AG04449 (cell line): Measurements from ENCODE around the gene ERFE.

ENCODE experiments used
- CTCF ChIA-PET: fragments of 350-600 bp; formaldehyde crosslinking; extraction: SDS; loops from one replicate; lab custom pipeline; 2021; ENCODE audit warnings: antibody characterized with exemption; lab: Yijun Ruan, JAX
- POLR2A ChIA-PET: fragments of 400-600, 350-600 bp; formaldehyde crosslinking; extraction: SDS; loops from one replicate; lab custom pipeline; 2020; ENCODE audit warnings: antibody characterized with exemption, inconsistent platforms; lab: Yijun Ruan, JAX
- DNase-seq: peaks from one replicate; pipeline ENCODE4 v3.0.0-alpha.2; 2010; ENCODE audit warnings: low read depth, low spot score
- H3K4me3 ChIP-seq: 2 replicates; pipeline ENCODE4 v1.5.1; 2011; ENCODE audit warnings: low read depth, mild to moderate bottlenecking, control low read depth, low read length
- TF ChIP-seq, protein P1 (sequence below): IDR thresholded peaks from one replicate; pipeline ENCODE4 v1.5.1; 2011; ENCODE audit warnings: mild to moderate bottlenecking, moderate library complexity, low read length, control low read depth, inconsistent platforms; ENCODE audit not compliant: insufficient read depth; ENCODE audit errors: missing control alignments

The ERFE gene

DNA sequence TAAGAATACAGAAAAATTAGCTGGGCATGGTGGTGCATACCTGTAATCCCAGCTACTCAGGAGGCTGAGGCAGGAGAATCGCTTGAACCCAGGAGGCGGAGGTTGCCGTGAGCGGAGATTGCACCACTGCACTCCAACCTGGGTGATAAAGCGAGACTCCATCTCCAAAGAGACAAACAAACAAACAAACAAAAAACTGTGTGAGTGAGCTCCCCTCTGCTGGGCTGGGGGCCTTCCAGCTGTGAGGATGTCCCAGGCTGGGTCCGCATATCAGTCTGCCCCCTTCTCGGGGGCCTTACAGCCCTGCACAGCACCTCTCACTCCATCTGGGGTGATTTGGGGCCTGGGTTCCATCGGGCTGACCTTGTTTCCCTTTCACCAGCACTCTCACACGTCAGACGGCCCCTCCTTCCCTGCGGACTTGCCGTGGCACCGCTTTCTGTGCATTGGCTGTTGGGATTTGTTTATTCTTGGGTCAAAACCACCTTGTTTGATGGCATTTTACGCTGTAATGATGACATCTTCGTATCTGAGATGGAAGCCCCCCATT lies 23.1 kb upstream of the ERFE start:
- no peak for DNase-seq
- ChIA-PET POLR2A (no interaction called here), CTCF (interaction anchor here (0.8 kb wide), 1 partner anchor 125 kb away, joined by 3 read pairs; no protein-coding TSS in a partner anchor)
- TF ChIP-seq, protein P1, sequence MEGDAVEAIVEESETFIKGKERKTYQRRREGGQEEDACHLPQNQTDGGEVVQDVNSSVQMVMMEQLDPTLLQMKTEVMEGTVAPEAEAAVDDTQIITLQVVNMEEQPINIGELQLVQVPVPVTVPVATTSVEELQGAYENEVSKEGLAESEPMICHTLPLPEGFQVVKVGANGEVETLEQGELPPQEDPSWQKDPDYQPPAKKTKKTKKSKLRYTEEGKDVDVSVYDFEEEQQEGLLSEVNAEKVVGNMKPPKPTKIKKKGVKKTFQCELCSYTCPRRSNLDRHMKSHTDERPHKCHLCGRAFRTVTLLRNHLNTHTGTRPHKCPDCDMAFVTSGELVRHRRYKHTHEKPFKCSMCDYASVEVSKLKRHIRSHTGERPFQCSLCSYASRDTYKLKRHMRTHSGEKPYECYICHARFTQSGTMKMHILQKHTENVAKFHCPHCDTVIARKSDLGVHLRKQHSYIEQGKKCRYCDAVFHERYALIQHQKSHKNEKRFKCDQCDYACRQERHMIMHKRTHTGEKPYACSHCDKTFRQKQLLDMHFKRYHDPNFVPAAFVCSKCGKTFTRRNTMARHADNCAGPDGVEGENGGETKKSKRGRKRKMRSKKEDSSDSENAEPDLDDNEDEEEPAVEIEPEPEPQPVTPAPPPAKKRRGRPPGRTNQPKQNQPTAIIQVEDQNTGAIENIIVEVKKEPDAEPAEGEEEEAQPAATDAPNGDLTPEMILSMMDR = no peak
- no peak overlapping the region for H3K4me3 ChIP-seq

DNA sequence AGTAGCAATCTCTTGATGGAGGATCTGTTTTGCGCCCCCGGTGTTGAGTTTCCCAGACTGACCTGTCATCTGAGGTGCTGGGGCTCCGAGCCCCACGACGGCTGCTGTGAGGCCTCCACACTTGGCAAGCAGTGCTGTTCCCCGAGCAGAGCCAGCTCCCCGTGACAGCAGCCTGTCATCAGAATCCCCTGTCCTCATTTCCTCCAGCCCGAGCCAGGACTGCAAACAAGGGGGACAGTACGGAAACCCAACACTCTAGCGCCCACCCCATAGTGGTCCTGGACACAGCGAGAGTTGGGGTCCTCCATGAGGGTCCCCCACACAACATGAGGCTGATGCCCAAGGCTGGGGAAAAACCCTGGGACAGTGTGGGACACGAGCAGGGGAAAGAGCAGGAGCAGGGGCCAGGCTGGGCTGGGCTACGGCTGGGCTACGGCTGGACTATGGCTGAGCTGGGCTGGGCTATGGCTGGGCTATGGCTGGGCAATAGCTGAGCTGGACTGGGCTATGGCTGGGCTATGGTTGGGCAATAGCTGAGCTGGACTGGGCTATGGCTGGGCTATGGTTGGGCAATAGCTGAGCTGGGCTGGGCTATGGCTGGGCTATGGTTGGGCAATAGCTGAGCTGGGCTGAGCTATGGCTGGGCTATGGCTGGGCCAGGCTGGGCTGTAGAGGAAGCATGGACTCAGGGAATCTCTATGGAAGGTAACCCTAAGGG lies 21.8 kb upstream of the ERFE start:
- H3K4me3 ChIP-seq = no peak overlapping the region
- DNase-seq = no peak
- CTCF ChIA-PET = interaction anchor here (1.2 to 2.2 kb wide), 5 partner anchors 9 to 126 kb away, joined by 3 to 13 read pairs (median 4); no protein-coding TSS in a partner anchor
- TF ChIP-seq, protein P1 = no peak
- POLR2A ChIA-PET = interaction anchor here (0.6 kb wide), 1 partner anchor 17 kb away, joined by 3 read pairs; no protein-coding TSS in a partner anchor

DNA sequence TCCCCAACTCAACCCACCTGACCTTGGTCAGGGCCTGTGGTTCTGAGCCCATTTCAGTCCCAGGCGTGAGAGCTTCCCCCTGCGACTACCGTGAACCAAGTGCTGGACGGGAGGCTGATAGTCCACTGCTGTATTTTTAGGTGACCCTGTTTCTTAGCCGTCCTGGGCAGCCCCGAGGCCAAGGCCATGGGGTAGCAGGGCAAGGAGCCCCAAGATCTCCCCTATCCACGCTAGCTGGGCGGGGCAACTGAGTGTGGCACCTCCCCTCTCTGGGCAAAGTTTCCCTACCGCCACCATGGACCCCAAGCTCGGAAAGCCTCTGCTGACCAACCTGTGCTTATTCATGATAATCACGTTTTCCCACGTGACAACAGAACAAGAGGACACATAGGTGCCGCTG lies 20.9 kb upstream of the ERFE start:
- TF ChIP-seq, protein P1 = no peak
- H3K4me3 ChIP-seq = no peak overlapping the region
- no peak for DNase-seq
- POLR2A ChIA-PET = interaction anchor here (0.6 kb wide), 1 partner anchor 17 kb away, joined by 3 read pairs; no protein-coding TSS in a partner anchor
- CTCF ChIA-PET = interaction anchor here (1.2 to 2.2 kb wide), 5 partner anchors 10 to 125 kb away, joined by 3 to 13 read pairs (median 4); no protein-coding TSS in a partner anchor

DNA sequence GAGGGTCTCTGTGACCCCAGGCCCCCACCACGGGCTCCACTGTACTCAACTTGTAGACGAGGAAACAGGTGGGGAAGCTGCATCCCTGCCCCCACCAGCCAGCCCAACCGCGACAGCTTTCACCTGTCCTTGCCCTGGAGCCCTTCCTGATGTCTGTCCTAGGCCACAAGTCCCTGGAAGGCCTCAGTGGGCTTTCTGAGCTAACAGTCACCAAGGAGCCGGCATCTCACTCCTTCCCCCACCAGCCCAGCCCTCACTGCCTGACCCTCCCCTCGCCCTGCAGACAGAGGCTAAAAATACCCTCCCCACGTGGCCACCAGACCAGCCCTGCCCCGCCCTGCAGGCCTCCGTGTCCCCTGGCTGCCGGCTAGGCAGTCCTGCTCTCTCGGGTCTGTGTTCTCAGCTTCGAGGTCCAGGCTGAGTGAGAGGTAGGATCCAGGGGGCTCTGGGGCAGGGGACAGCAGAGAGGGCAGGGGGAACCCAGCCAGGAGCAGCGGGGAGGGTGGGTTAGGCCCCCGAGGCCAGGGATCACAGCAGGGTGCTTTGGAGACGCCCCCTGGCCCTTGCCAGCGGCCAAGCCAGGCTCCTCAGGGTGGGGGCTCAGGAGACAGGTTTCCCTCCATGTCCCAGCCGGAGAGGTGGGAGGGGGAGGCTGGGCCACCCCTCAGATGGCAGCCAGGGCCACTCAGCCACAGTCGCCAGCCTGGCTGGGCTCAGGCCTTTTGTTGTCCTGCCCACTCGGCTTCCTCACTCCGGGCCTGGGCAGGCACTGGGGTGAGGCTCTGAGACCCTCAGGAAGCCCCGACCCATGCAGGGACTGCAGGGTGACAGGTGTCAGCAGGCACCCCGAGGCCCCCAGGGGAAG lies 20.2 kb upstream of the ERFE start, which contains the start of gene KLHL30:
TSS of gene KLHL30 (plus strand) at position 338 of the 865 bp plus-strand sequence. CDS start 2,087 bp downstream, outside the sequence.
- CTCF ChIA-PET = interaction anchor here (0.9 to 2.2 kb wide), 5 partner anchors 11 to 124 kb away, joined by 3 to 13 read pairs (median 4); no protein-coding TSS in a partner anchor
- POLR2A ChIA-PET = no interaction called here
- H3K4me3 ChIP-seq = no peak within 1 kb of the TSS
- TF ChIP-seq, protein P1 = no peak
- no peak for DNase-seq

DNA sequence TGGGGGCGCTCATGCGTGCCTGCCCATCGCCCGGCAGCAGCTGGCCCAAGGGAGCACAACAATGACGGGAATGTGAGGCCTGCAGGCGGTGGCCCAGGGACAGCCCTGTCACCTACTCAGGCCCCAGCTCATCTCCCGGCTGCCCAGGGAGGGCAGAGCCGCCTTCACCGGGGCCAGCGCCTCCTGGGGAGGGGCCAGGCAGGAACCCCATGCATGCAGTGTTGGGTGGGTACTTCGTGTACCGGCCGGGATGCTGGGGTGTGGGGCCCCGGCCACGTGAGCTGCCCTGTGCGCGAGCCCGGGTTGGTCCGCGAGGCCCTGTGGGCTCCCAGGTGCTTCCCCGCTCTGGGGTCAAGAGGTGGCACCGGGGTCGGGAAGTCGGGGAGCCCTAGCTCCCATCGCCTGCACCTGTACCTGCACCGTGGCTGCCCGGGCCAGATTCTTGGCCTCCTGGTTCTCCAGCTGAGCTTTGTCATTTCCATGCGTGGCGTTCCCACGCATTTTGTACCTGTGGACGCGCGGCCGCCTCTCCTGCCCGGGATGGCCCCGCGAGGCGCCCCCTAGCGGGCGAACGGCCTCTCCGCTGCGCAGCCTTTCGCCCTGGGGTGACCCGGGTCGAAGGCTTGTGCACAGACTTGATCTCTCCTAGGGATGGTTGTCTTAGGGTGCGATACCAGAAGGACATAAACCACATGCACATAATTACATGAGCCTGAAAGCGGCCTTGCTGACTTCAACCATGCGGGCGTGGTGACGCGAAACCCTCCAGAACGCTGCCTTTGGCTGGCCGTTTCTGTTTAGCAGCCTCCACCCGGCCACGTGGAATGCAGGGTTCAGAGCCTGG lies 19.4 kb upstream of the ERFE start:
- H3K4me3 ChIP-seq = no peak overlapping the region
- POLR2A ChIA-PET = no interaction called here
- TF ChIP-seq, protein P1 = peak; percentile 44
- no peak for DNase-seq
- CTCF ChIA-PET = interaction anchor here (0.9 to 1.2 kb wide), 2 partner anchors 10 to 13 kb away, joined by 3 to 4 read pairs; no protein-coding TSS in a partner anchor
